Activated CD8-positive, alpha-beta T cell treated with anti-CD3 and anti-CD28 coated beads, Interleukin-2, amount 10 ng/mL, durations not matched to agents 7 days and 5 days (primary cell): ENCODE results near the gene CTCF. TPM values are rescaled to one million over a fixed set of nuclear protein-coding genes. Genes with fewer than 3 reads are reported as not detected.

ENCODE experiments used
- ATAC-seq: fragments of 150-1000 bp; cut with Tn5 transposase; one replicate; pipeline ENCODE4 v1.10.0; 2021; ENCODE audit warnings: moderate library complexity
- CTCF ChIA-PET: fragments of 350-600 bp; sonication (Branson Sonifier 250); formaldehyde crosslinking; loops from one replicate; lab custom pipeline; 2021; ENCODE audit warnings: antibody characterized with exemption; lab: Charles Lee
- POLR2A ChIA-PET: fragments of 350-600 bp; sonication (Branson Sonifier 250); formaldehyde crosslinking; loops from one replicate; lab custom pipeline; 2021; ENCODE audit warnings: antibody characterized with exemption; lab: Charles Lee
- DNase-seq: peaks from one replicate; pipeline ENCODE4 v3.0.0-alpha.2; 2020
- H3K27ac Mint-ChIP-seq: one replicate; pipeline ENCODE4 v1.8.0; 2021; ENCODE audit warnings: mild to moderate bottlenecking, mixed read lengths
- H3K27me3 Mint-ChIP-seq: one replicate; pipeline ENCODE4 v1.8.0; 2021; ENCODE audit warnings: low read depth, mixed read lengths
- H3K36me3 Mint-ChIP-seq: one replicate; pipeline ENCODE4 v1.8.0; 2021; ENCODE audit warnings: low read depth, mixed read lengths
- H3K4me1 Mint-ChIP-seq: one replicate; pipeline ENCODE4 v1.8.0; 2021; ENCODE audit warnings: low read depth, mixed read lengths
- H3K4me3 Mint-ChIP-seq: one replicate; pipeline ENCODE4 v1.8.0; 2021; ENCODE audit warnings: mild to moderate bottlenecking, mixed read lengths
- H3K9me3 Mint-ChIP-seq: one replicate; pipeline ENCODE4 v1.8.0; 2022; ENCODE audit warnings: mixed read lengths; ENCODE audit not compliant: insufficient read depth
- total RNA-seq, 2 experiments: library from RNA; stranded (reverse); gene quantifications; one replicate each; pipeline ENCODE4 v1.2.3, GENCODE V29; 2021

CTCF gene
- total RNA-seq, 2 experiments from 2014 or later = 77.4 to 79.8 TPM

DNA sequence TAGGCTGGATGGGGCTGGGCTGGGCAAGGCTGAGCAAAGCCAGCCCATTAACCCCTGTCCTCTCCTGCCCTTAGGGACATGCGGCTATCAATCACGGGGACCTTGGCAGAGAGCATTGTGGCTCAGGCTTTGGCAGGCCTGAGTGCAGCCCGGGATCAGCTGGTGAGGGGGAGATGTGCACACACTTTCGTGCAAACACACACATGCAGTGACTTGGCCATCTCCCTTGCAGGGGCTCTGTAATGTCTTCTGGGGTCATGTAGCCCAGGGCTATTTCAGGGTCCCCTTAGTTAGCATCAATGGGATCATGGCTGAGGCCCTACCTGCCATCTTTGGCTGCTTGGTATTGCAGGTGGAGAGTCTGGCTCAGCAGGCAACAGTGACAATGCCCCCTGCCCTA, 89.5 kb downstream of the CTCF start:
- Mint-ChIP-seq H3K36me3 (peaks cover 55% of the 10 kb centered on the region), H3K4me1 (peaks cover 14% of the 10 kb centered on the region), H3K4me3 (no peak overlapping the region), H3K27me3 (no peaks in the 10 kb centered on the region), H3K9me3 (no peaks in the 10 kb centered on the region), H3K27ac (peak overlapping the region; percentile 78)
- no peak for DNase-seq
- ATAC-seq = no peak
- ChIA-PET CTCF (interaction anchor here (1.2 to 1.3 kb wide), 2 partner anchors 88 to 90 kb away, joined by 3 read pairs; partner anchors contain the start of gene CTCF), POLR2A (interaction anchor here (7.9 kb wide), 1 partner anchor 7 kb away, joined by 71 read pairs; the partner anchor contains the start of genes ACD and PARD6A)

DNA sequence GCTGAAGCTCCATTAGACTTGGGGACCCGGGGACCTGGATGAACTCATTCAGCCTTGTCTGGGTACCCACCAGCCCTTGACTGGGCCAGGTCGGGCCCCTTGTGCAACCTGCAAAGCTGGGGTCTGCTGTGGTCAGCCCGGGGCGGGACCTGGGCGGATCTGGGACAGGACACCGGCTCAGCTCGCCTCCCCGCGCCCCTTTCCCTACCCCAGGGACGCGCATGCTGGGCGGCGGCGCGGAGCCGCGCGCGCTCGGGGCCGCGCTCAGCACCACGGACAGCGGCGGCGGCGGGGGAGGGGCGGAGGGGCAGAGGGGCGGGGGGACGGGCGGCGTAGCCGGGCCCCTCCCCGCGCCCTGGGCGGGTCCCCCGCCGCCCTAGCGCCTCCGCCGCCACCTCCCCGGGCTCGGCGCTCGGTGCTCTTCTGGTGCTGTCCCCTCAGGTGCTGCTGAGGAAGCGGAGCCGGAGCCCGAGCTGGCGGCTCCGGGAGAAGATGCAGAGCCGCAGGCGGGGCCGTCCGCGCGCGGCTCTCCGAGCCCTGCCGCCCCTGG, 90.3 kb downstream of the CTCF start:
- CTCF ChIA-PET = interaction anchor here (0.8 kb wide), 1 partner anchor 91 kb away, joined by 4 read pairs; no protein-coding TSS in a partner anchor
- Mint-ChIP-seq H3K36me3 (peaks cover 52% of the 10 kb centered on the region), H3K27ac (no peak overlapping the region)

DNA sequence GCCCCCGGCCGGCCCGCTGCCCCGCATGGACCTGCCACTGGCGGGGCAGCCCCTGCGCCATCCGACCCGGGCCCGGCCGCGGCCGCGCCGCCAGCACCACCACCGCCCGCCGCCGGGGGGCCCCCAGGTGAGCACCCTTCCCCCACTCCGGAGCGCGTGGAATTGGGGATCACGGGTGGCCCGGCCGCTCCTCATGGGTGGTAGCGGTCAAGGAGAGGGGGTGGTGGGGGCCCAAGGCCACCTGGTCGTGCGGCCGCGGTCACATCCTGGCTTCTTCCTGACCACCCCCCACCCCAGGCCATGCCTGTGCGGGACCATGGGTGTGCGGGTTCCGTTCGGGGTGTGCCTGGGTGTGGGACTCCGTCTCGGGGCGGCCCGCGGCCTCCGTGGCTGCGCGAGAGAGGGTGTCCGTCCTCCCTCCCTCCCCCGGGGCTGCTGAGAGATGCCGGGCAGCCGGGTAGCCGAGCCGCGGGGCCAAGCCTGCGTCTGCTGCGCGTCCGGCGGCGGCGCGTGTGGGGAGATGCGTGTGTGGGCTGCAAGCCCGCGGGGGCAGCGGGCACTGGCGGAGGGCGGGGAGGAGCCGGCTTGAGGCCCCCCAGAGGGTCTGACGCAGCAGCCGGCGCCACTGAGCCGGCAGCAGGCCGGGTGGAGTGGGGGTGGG, 90.9 kb downstream of the CTCF start:
- DNase-seq = no peak
- ChIA-PET CTCF (no interaction called here), POLR2A (no interaction called here)
- H3K36me3 Mint-ChIP-seq = peaks cover 55% of the 10 kb centered on the region
- peaks cover 14% of the 10 kb centered on the region for H3K4me1 Mint-ChIP-seq
- H3K9me3 Mint-ChIP-seq = no peaks in the 10 kb centered on the region
- H3K27ac Mint-ChIP-seq = no peak overlapping the region
- no peak overlapping the region for H3K4me3 Mint-ChIP-seq
- no peaks in the 10 kb centered on the region for H3K27me3 Mint-ChIP-seq
- ATAC-seq = no peak

More for the DNA sequence above, 90.3 kb downstream of the CTCF start:
- POLR2A ChIA-PET = no interaction called here
- H3K4me1 Mint-ChIP-seq = peaks cover 11% of the 10 kb centered on the region
- H3K4me3 Mint-ChIP-seq = no peak overlapping the region
- ATAC-seq = no peak
- no peak for DNase-seq
- H3K27me3 Mint-ChIP-seq = no peaks in the 10 kb centered on the region
- no peaks in the 10 kb centered on the region for H3K9me3 Mint-ChIP-seq

DNA sequence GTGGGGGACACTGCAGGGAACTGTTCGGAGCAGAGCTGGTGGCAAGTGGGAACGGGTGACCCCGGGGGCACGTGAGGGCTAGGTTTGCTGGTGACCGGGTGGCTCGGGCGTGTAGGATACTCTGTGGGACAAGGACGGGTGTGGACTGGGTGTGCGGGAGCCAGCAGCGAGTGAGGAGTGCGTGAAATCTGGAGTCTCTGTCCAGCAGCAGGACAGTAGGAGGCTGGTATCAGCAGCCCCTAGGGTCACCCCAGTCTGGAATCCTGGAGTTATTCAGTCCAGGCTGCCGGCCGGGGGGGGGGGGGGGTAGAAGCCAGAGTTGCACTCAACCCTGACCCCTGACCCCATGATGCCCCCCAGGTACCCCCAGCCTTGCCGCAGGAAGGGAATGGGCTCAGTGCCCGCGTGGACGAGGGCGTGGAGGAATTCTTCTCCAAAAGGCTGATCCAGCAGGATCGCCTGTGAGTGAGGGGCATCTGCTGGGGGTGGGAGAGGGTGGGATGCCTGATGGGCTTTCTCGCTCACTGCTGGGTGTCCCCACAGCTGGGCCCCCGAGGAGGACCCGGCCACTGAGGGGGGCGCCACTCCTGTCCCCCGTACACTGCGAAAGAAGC, 91.6 kb downstream of the CTCF start:
- ATAC-seq = no peak
- Mint-ChIP-seq H3K27ac (no peak overlapping the region), H3K4me1 (peaks cover 16% of the 10 kb centered on the region), H3K9me3 (no peaks in the 10 kb centered on the region), H3K27me3 (no peaks in the 10 kb centered on the region), H3K36me3 (peaks cover 50% of the 10 kb centered on the region), H3K4me3 (no peak overlapping the region)
- ChIA-PET CTCF (no interaction called here), POLR2A (no interaction called here)
- DNase-seq = no peak

DNA sequence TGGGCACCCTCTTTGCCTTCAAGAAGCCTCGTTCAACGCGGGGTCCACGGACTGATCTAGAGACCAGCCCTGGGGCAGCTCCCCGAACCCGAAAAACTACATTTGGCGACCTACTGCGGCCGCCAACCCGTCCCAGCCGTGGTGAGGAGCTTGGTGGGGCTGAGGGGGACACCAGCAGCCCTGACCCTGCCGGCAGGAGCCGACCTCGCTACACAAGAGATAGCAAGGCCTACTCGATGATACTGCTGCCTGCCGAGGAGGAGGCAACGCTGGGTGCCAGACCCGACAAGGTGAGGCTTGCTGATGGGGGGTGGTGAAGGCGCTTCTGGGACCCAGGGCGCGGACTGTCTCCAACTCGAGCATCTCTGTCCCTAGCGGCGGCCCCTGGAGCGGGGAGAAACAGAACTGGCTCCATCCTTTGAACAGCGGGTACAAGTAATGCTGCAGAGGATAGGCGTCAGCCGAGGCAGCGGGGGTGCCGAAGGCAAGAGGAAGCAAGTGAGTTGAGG, 92.1 kb downstream of the CTCF start:
- DNase-seq = no peak
- H3K4me3 Mint-ChIP-seq = no peak overlapping the region
- peaks cover 51% of the 10 kb centered on the region for H3K36me3 Mint-ChIP-seq
- no peaks in the 10 kb centered on the region for H3K27me3 Mint-ChIP-seq
- no peak overlapping the region for H3K27ac Mint-ChIP-seq
- ATAC-seq = no peak
- ChIA-PET CTCF (no interaction called here), POLR2A (no interaction called here)
- H3K9me3 Mint-ChIP-seq = no peaks in the 10 kb centered on the region
- H3K4me1 Mint-ChIP-seq = peaks cover 18% of the 10 kb centered on the region

DNA sequence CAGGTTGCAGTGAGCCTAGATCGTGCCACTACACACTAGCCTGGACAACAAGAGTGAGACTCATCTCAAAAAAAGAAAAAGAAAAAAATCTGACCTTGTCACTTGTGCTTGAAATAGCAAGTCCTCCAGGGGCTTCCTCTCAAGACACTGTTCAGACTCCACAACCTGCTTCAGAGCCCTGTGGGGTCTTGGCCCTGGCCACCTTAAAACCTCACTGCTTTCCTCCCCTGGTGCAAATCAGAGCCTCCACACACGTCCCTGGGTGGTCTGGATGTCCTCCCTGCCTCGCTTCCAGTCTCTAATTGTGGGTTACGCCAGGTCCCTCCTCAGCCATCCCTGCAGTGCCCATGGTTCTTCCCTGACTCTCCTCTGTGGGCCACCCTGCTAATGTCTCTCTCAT, 93.0 kb downstream of the CTCF start:
- peaks cover 18% of the 10 kb centered on the region for H3K4me1 Mint-ChIP-seq
- peak overlapping the region; percentile 20 for H3K27ac Mint-ChIP-seq
- POLR2A ChIA-PET = no interaction called here
- H3K4me3 Mint-ChIP-seq = no peak overlapping the region
- no peaks in the 10 kb centered on the region for H3K27me3 Mint-ChIP-seq
- H3K36me3 Mint-ChIP-seq = peaks cover 47% of the 10 kb centered on the region
- no peaks in the 10 kb centered on the region for H3K9me3 Mint-ChIP-seq
- ATAC-seq = no peak
- CTCF ChIA-PET = interaction anchor here (1.3 kb wide), 1 partner anchor 134 kb away, joined by 5 read pairs; no protein-coding TSS in a partner anchor
- DNase-seq = no peak

DNA sequence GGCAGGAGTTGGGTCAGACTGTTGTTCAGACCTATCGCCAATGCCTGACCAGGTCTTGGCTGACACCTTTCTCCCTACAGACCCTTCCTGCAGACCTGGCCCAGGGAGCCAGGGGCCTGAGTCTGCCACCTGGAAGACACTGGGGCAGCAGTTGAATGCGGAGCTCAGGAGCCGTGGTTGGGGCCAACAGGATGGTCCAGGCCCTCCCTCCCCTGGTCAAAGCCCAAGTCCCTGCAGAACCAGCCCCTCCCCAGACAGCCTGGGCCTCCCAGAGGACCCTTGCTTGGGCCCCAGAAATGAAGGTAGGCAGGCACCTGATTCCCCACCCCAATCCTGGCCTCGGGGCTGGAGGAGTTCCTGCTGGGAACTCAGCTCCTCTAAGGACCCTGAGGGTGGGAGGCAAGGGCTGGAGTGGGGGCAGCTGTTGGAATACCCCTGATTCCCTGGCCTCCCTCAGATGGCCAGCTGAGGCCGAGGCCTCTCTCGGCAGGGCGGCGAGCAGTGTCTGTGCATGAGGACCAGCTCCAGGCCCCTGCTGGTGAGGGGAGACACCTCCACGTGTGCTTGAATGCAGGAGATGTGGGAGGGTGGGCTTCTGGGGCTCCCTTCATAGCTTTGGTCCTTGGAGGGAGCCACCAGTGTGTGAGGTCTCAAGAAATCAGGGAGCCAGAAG, 94.2 kb downstream of the CTCF start:
- DNase-seq (no peak), ATAC-seq (no peak)
- CTCF ChIA-PET = interaction anchor here (1.3 kb wide), 1 partner anchor 135 kb away, joined by 5 read pairs; no protein-coding TSS in a partner anchor
- H3K4me3 Mint-ChIP-seq = no peak overlapping the region
- H3K27me3 Mint-ChIP-seq = no peaks in the 10 kb centered on the region
- no peaks in the 10 kb centered on the region for H3K9me3 Mint-ChIP-seq
- H3K27ac Mint-ChIP-seq = no peak overlapping the region
- H3K4me1 Mint-ChIP-seq = peaks cover 23% of the 10 kb centered on the region
- POLR2A ChIA-PET = interaction anchor here (5.2 kb wide), 1 partner anchor 9 kb away, joined by 71 read pairs; the partner anchor contains the start of gene CARMIL2
- H3K36me3 Mint-ChIP-seq = peaks cover 35% of the 10 kb centered on the region

DNA sequence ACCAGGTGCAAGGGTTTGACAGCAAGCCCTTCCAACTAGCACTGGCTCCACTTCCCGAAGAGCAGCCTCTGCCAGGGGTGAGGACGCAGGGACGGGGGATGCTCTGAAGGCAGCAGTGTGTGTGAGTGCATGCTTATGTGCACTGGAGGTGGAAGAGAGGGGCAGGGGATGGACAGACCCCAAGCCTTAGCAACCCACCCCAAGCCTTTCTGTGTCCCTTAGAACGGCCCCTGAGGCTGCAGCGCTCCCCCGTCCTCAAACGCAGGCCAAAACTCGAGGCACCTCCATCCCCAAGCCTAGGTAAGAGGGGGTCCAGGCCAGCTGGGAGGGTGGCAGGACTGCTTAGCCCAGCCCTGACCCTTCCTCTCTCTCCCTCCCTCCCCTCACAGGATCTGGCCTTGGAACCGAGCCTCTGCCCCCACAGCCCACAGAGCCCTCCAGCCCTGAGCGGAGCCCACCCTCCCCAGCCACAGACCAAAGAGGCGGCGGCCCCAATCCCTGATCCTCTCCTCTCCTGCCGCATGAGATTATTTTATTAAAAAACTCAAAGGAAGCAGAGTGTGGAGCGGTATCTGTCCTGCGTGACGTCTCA, 94.8 kb downstream of the CTCF start:
- no peak overlapping the region for H3K27ac Mint-ChIP-seq
- CTCF ChIA-PET = interaction anchor here (0.9 to 4.9 kb wide), 5 partner anchors 94 to 384 kb away, joined by 3 to 50 read pairs (median 19); partner anchors contain the start of gene CTCF
- no peak for ATAC-seq

DNA sequence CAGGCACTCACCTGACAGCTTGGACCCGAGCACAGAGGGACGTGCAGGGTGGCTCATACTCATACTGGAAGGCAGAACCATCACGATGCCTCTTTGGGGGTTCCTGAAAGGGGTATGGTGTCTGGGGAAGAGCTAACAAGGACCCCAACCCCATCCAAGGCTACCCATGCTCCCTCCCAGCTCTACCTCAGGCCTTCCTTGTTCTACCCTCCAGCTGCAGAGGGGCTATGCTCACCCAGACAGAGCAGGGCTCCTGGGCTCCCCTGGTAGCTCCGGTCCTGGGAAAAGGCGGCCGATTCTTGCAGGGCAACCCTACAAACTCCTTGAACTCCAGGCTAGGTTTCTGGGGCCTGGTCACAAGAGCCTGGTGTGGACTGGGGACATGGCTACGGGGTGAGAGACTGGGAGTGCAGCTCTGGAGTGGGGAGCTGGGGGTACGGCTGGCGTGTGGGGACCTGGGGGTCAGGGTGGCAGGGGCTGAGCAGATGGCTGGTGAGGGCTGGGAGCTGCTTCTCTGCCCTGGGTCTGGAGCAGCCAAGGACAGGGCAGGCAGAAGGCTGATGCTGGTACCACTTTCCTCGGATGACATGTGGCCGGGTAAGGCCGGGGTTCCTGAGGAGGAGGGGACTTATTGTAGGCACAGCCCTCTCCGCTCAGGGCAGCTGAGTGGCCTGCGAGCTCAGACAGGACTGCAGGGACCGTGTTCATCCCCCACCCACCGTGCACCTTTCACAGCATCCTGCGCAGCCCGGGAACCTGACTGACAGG, 95.6 kb downstream of the CTCF start:
- Mint-ChIP-seq H3K36me3 (peaks cover 26% of the 10 kb centered on the region), H3K9me3 (no peaks in the 10 kb centered on the region), H3K4me1 (peaks cover 24% of the 10 kb centered on the region), H3K27me3 (no peaks in the 10 kb centered on the region), H3K27ac (peak overlapping the region; percentile 12), H3K4me3 (peak overlapping the region; percentile 89)
- DNase-seq = no peak
- ChIA-PET POLR2A (interaction anchor here (0.6 to 5.2 kb wide), 3 partner anchors 10 to 427 kb away, joined by 3 to 71 read pairs (median 35); partner anchors contain the start of genes CARMIL2 and CTCF), CTCF (interaction anchor here (0.9 to 4.9 kb wide), 7 partner anchors 13 to 383 kb away, joined by 3 to 50 read pairs (median 19); partner anchors contain the start of genes ATP6V0D1, CARMIL2 and CTCF)
- no peak for ATAC-seq

More for the DNA sequence above, 94.8 kb downstream of the CTCF start:
- Mint-ChIP-seq H3K4me1 (peaks cover 24% of the 10 kb centered on the region), H3K36me3 (peaks cover 30% of the 10 kb centered on the region), H3K9me3 (no peaks in the 10 kb centered on the region), H3K4me3 (no peak overlapping the region), H3K27me3 (no peaks in the 10 kb centered on the region)
- DNase-seq = no peak
- POLR2A ChIA-PET = interaction anchor here (4.7 to 5.2 kb wide), 2 partner anchors 9 to 95 kb away, joined by 35 to 71 read pairs; partner anchors contain the start of genes CARMIL2 and CTCF
